HEK293T (cell line): ENCODE measurements around the gene BRICD5.

Experiments
- HDGF ChIP-seq: fragments of 450-650 bp; IDR thresholded peaks from 2 replicates; pipeline ENCODE4 v1.6.1; 2017; ENCODE audit warnings: antibody characterized with exemption, borderline replicate concordance
- TARDBP ChIP-seq: fragments of 450-650 bp; IDR thresholded peaks from 2 replicates; pipeline ENCODE4 v1.6.1; 2016

DNA sequence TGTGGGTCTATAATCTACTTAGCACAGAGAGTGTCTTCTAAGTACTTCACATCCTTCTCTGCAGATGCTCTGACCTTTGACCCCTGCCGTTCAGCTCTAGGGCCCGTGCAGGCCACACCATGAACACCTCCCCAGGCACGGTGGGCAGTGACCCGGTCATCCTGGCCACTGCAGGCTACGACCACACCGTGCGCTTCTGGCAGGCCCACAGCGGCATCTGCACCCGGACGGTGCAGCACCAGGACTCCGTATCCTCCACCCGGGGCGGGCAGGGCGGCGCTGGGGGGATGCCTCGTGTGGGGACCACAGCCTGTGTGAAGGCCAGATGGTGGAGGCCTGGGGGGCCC is 4.7 kb downstream of the BRICD5 start:
- TF ChIP-seq TARDBP (no peak), HDGF (no peak)
